GM12891 (cell line): Measurements from ENCODE around the gene RNF115.

Experiments used
- POLR2A ChIP-seq: IDR thresholded peaks from 2 replicates; pipeline ENCODE4 v1.6.1; 2011; ENCODE audit warnings: low read depth, low read length, control low read depth
- POLR2AphosphoS5 ChIP-seq: IDR thresholded peaks from 2 replicates; pipeline ENCODE4 v1.6.1; 2011; ENCODE audit warnings: low read depth, low read length, control low read depth

GRCh38 chr1:145730467-145730866, 93.4 kb downstream of the RNF115 start:
- no peak for TF ChIP-seq POLR2A
- TF ChIP-seq POLR2AphosphoS5, result no peak
